Tracheal epithelial cell (primary cell): Measurements from ENCODE around the gene DEFB126. TPM values are rescaled to one million over a fixed set of nuclear protein-coding genes. Genes with fewer than 3 reads are reported as not detected.

Experiments
- total RNA-seq: library from RNA; depleted of rRNA; stranded (reverse); fragments of >200 nt; gene quantifications from 2 replicates; pipeline ENCODE4 v1.2.1, GENCODE V29; 2014

The DEFB126 gene
- total RNA-seq, result not detected in 2 replicates

GRCh38 chr20:142290-142689 is at the start of gene DEFB126:
Gene DEFB126, plus strand, starts transcription at chr20:142590. Its CDS starts 39 bp downstream, at chr20:142629.

GRCh38 chr20:157154-157553 is 14.8 kb downstream of the DEFB126 start, which contains the start of gene DEFB127:
Gene DEFB127, plus strand, starts transcription at chr20:157454. Its CDS starts 91 bp downstream, at chr20:157545.

GRCh38 chr20:189611-190010 is 47.2 kb downstream of the DEFB126 start, which contains the start of gene DEFB128:
Gene DEFB128, minus strand, starts transcription at chr20:189711. Its CDS starts 88 bp downstream, at chr20:189623.

Other genes starting within 250 kb of the DEFB126 start
- not detected in 2 replicates for gene DEFB125, start 54.9 kb upstream of the DEFB126 start, total RNA-seq
- gene DEFB127, start 14.9 kb downstream of the DEFB126 start, total RNA-seq, result not detected in 2 replicates
- not detected in 2 replicates for gene DEFB128, start 47.1 kb downstream of the DEFB126 start, total RNA-seq
- not detected in 2 replicates for gene DEFB129, start 84.7 kb downstream of the DEFB126 start, total RNA-seq
- gene DEFB132, start 115.1 kb downstream of the DEFB126 start, total RNA-seq, result not detected in 2 replicates
- gene C20orf96, start 148.2 kb downstream of the DEFB126 start, total RNA-seq, result 0.48 and 0.85 TPM in 2 replicates
- 6.6 and 7.5 TPM in 2 replicates for gene ZCCHC3, start 155.0 kb downstream of the DEFB126 start, total RNA-seq
- gene SOX12, start 183.0 kb downstream of the DEFB126 start, total RNA-seq, result 0.96 and 1.9 TPM in 2 replicates
- 8.1 and 17.6 TPM in 2 replicates for gene NRSN2, start 204.5 kb downstream of the DEFB126 start, total RNA-seq
- gene TRIB3, start 238.2 kb downstream of the DEFB126 start, total RNA-seq, result 392 and 581 TPM in 2 replicates